HepG2 (cell line): Measurements from ENCODE around the gene NME7.

ENCODE experiments used
- CTCF ChIP-seq: sonication (generic); formaldehyde crosslinking; IDR thresholded peaks from 2 replicates; pipeline ENCODE4 v1.5.0; 2020; ENCODE audit warnings: mild to moderate bottlenecking, missing genetic modification reagents, moderate library complexity
- ELF1 ChIP-seq: sonication (generic); formaldehyde crosslinking; IDR thresholded peaks from 2 replicates; pipeline ENCODE4 v1.4.0; 2020; ENCODE audit warnings: missing genetic modification reagents
- FOXM1 ChIP-seq: sonication (generic); formaldehyde crosslinking; IDR thresholded peaks from 2 replicates; pipeline ENCODE4 v1.5.0; 2020; ENCODE audit warnings: missing genetic modification reagents
- HDAC6 ChIP-seq: fragments of 200-600 bp; sonication (generic); IDR thresholded peaks from 2 replicates; pipeline ENCODE4 v1.7.0; 2017; ENCODE audit warnings: mild to moderate bottlenecking, antibody characterized with exemption, low read length, low read depth
- KLF6 ChIP-seq: IDR thresholded peaks from 2 replicates; pipeline ENCODE4 v1.8.0; 2016; ENCODE audit warnings: missing biosample characterization, missing genetic modification reagents
- NR1H2 ChIP-seq: sonication (generic); formaldehyde crosslinking; IDR thresholded peaks from 2 replicates; pipeline ENCODE4 v1.8.1; 2022; ENCODE audit warnings: low read depth, missing genetic modification reagents, borderline replicate concordance
- RAD21 ChIP-seq: fragments of 450-650 bp; formaldehyde crosslinking; IDR thresholded peaks from 2 replicates; pipeline ENCODE4 v1.5.0; 2020; ENCODE audit warnings: mild to moderate bottlenecking
- TBL1XR1 ChIP-seq: fragments of 150-350 bp; IDR thresholded peaks from 2 replicates; pipeline ENCODE4 v1.6.1; 2014; ENCODE audit warnings: borderline replicate concordance, low read length; ENCODE audit not compliant: partially characterized antibody
- ZBTB1 ChIP-seq: sonication (generic); formaldehyde crosslinking; IDR thresholded peaks from 2 replicates; pipeline ENCODE4 v1.4.0; 2020; ENCODE audit warnings: missing genetic modification reagents, borderline replicate concordance
- ZBTB20 ChIP-seq: sonication (generic); formaldehyde crosslinking; IDR thresholded peaks from 2 replicates; pipeline ENCODE4 v1.8.1; 2023; ENCODE audit warnings: missing genetic modification reagents, low read depth, mild to moderate bottlenecking, borderline replicate concordance
- ZBTB49 ChIP-seq: sonication (generic); formaldehyde crosslinking; IDR thresholded peaks from 2 replicates; pipeline ENCODE4 v1.4.0; 2020; ENCODE audit warnings: missing genetic modification reagents, borderline replicate concordance
- ZHX1 ChIP-seq: sonication (generic); formaldehyde crosslinking; IDR thresholded peaks from 2 replicates; pipeline ENCODE4 v1.8.1; 2022; ENCODE audit warnings: low read depth, mild to moderate bottlenecking, missing genetic modification reagents
- ZNF251 ChIP-seq: sonication (generic); formaldehyde crosslinking; IDR thresholded peaks from 2 replicates; pipeline ENCODE4 v1.9.0; 2021; ENCODE audit warnings: mild to moderate bottlenecking, missing genetic modification reagents

GRCh38 chr1:169266133-169266532 is 101.5 kb downstream of the NME7 start:
- no peak for TF ChIP-seq CTCF
- no peak for TF ChIP-seq ZBTB20 (CRISPR knock-in tag)
- no peak for TF ChIP-seq ZBTB49 (CRISPR knock-in tag)
- TF ChIP-seq RAD21 (CRISPR knock-in tag), result no peak
- no peak for TF ChIP-seq ZNF251 (CRISPR knock-in tag)
- no peak for TF ChIP-seq ZBTB1 (CRISPR knock-in tag)
- TF ChIP-seq ELF1 (CRISPR knock-in tag), result no peak
- no peak for TF ChIP-seq KLF6 (CRISPR knock-in tag)
- TF ChIP-seq TBL1XR1, result no peak
- TF ChIP-seq HDAC6, result no peak
- TF ChIP-seq FOXM1, result no peak
- TF ChIP-seq NR1H2, result no peak
- no peak for TF ChIP-seq ZHX1 (CRISPR knock-in tag)
